Stimulated activated CD8-positive, alpha-beta memory T cell treated with anti-CD3 and anti-CD28 coated beads, Interleukin-2, amount 100 ng/mL, for 48 hours (primary cell): ENCODE data around the gene SOX1.

ENCODE experiments used
- DNase-seq, 2 donors: peaks; one replicate each; pipeline ENCODE4 v3.0.0-alpha.2; 2020; ENCODE audit warnings: low read depth in 2 of 2

Gene SOX1

GRCh38 chr13:112072534-112073244 is 5.7 kb downstream of the SOX1 start:
- no peak for DNase-seq

GRCh38 chr13:112073245-112074138 is 6.5 kb downstream of the SOX1 start:
- DNase-seq, result no peak

- no peak for DNase-seq
These were observed 7.4 kb downstream of the SOX1 start for GRCh38 chr13:112074139-112074865.

- no peak for DNase-seq
These were observed 10.8 kb downstream of the SOX1 start for GRCh38 chr13:112077729-112078128.

GRCh38 chr13:112078216-112078615 is 11.3 kb downstream of the SOX1 start:
- no peak for DNase-seq

GRCh38 chr13:112078879-112079531 is 12.1 kb downstream of the SOX1 start:
- DNase-seq, result no peak

GRCh38 chr13:112079696-112080095 is 12.7 kb downstream of the SOX1 start:
- no peak for DNase-seq

- no peak for DNase-seq
These were observed 17.0 kb downstream of the SOX1 start for GRCh38 chr13:112083971-112084370.

- DNase-seq, result no peak
These were observed 25.5 kb downstream of the SOX1 start for GRCh38 chr13:112092453-112092852.

- no peak for DNase-seq
These were observed 28.4 kb downstream of the SOX1 start for GRCh38 chr13:112095354-112095753.

GRCh38 chr13:112096959-112097358 is 30.0 kb downstream of the SOX1 start:
- DNase-seq, result no peak

GRCh38 chr13:112097770-112098169 is 30.8 kb downstream of the SOX1 start:
- no peak for DNase-seq

GRCh38 chr13:112098699-112099098 is 31.8 kb downstream of the SOX1 start:
- no peak for DNase-seq

GRCh38 chr13:112101360-112101930 is 34.5 kb downstream of the SOX1 start:
- DNase-seq, result no peak

- no peak for DNase-seq
These were observed 35.3 kb downstream of the SOX1 start for GRCh38 chr13:112102243-112102642.

- no peak for DNase-seq
These were observed 36.4 kb downstream of the SOX1 start for GRCh38 chr13:112103260-112103838.

- no peak for DNase-seq
These were observed 37.3 kb downstream of the SOX1 start for GRCh38 chr13:112103961-112104880.

GRCh38 chr13:112104881-112105234 is 37.9 kb downstream of the SOX1 start:
- DNase-seq, result no peak

- no peak for DNase-seq
These were observed 38.3 kb downstream of the SOX1 start for GRCh38 chr13:112105244-112105681.

GRCh38 chr13:112105892-112106291 is 38.9 kb downstream of the SOX1 start:
- DNase-seq, result no peak
